SU-DHL-6 (cell line): ENCODE measurements around the gene CIZ1.

Source experiments
- CTCF ChIP-seq: fragments of 200-600 bp; sonication (generic); IDR thresholded peaks from one replicate; pipeline ENCODE4 v1.5.1; 2017; ENCODE audit warnings: antibody characterized with exemption, mild to moderate bottlenecking, low read length, moderate library complexity; ENCODE audit not compliant: insufficient read depth, poor library complexity, severe bottlenecking
- EZH2phosphoT487 ChIP-seq: fragments of 200-600 bp; sonication (generic), shearing (Covaris generic); conservative IDR thresholded peaks from 2 replicates; pipeline ENCODE4 v1.6.1; 2018; ENCODE audit warnings: mild to moderate bottlenecking, antibody characterized with exemption, low read length, moderate library complexity, mixed read lengths

DNA sequence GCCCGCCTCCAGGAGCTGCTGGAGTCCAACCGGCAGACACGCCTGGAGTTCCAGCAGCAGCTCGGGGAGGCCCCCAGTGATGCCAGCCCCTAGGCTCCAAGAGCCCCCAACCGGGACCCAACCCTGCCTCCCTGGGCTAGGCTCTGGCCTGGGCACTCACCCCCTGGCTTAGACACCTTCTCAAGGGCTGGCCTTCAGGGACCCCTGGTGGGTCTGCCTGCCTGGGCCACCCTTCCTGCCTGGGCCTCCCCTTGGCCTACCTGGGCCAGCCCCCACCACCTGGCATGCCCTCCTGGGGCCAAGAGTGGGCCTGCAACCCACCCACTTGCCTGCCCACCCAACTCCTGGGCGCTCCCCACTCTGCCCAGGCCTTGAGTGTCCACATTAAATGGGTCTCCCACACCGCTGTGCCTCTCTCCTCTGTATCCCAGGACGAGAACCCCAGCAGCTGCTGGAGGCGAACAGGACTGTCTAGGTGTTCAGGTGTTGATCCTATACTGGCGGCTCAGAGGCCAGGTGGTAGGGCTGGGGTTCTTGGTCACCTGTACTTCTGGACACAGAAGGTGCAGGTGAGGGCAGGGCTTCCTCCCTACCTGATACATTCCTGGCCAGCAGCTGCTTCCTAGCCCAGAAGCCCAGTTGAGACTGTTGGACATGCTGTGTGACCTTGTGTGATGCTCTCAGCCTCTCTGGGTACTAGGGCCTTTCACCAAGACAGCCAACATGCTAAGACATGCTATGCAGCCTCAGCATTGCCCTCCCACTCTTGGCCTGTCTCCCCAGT lies 27.7 kb downstream of the CIZ1 start:
- no peak for TF ChIP-seq CTCF
- no peak for TF ChIP-seq EZH2phosphoT487
